ENCODE results near the gene CDKN2AIPNL.
"Not testable (repeated sequence)": the region's sequence is repeated elsewhere in the genome, so short reads cannot be mapped to it uniquely, and the experiment has no call there.

CDKN2AIPNL gene

GRCh38 chr5:134392301-134392700 is 19.4 kb downstream of the CDKN2AIPNL start:
- DNase-seq (ENCODE audit: low read depth, low spot score), result peak; percentile 24
- ChIA-PET CTCF (interaction anchor here (1.0 to 6.7 kb wide), 7 partner anchors 14 to 208 kb away, joined by 3 to 23 read pairs (median 5); no protein-coding TSS in a partner anchor), POLR2A (no interaction called here)
- TF ChIP-seq, protein P1, sequence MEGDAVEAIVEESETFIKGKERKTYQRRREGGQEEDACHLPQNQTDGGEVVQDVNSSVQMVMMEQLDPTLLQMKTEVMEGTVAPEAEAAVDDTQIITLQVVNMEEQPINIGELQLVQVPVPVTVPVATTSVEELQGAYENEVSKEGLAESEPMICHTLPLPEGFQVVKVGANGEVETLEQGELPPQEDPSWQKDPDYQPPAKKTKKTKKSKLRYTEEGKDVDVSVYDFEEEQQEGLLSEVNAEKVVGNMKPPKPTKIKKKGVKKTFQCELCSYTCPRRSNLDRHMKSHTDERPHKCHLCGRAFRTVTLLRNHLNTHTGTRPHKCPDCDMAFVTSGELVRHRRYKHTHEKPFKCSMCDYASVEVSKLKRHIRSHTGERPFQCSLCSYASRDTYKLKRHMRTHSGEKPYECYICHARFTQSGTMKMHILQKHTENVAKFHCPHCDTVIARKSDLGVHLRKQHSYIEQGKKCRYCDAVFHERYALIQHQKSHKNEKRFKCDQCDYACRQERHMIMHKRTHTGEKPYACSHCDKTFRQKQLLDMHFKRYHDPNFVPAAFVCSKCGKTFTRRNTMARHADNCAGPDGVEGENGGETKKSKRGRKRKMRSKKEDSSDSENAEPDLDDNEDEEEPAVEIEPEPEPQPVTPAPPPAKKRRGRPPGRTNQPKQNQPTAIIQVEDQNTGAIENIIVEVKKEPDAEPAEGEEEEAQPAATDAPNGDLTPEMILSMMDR (IDR thresholded peaks at IDR 0.05; ENCODE audit: insufficient read depth, low read length, missing control alignments), result no peak
- no peak overlapping the region for H3K4me3 ChIP-seq (ENCODE audit: low read depth, low read length)

DNA sequence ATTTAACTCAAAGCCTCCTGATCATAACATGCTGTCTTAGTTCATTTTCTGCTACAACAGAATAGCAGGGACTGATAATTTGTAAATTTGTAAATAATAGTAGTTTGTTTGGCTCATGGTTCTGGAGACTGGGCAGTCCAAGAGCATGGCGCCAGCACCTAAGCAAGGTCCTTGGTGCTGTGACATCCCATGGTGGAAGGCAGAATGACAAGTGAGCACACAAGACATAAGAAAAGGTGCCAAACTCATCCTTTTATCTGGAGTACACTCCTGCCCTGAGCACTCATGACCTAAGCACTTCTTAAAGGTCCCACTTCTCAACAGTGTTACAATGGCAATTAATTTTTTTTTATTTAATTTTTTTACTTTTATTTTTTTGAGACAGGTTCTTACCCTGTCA is 24.2 kb downstream of the CDKN2AIPNL start:
- H3K4me3 ChIP-seq (ENCODE audit: low read depth, low read length), result no peak overlapping the region
- ChIA-PET CTCF (interaction anchor here (1.1 to 1.4 kb wide), 3 partner anchors 24 to 191 kb away, joined by 3 to 5 read pairs (median 3); partner anchors contain the start of gene CDKN2AIPNL), POLR2A (no interaction called here)
- TF ChIP-seq, protein P1 (IDR thresholded peaks at IDR 0.05; ENCODE audit: insufficient read depth, low read length, missing control alignments), result no peak
- DNase-seq (ENCODE audit: low read depth, low spot score), result no peak

GRCh38 chr5:134383980-134384697 is 27.5 kb downstream of the CDKN2AIPNL start:
- ChIA-PET CTCF (interaction anchor here (1.2 to 2.7 kb wide), 3 partner anchors 12 to 194 kb away, joined by 7 to 10 read pairs (median 10); partner anchors contain the start of gene UBE2B), POLR2A (no interaction called here)
- no peak overlapping the region for H3K4me3 ChIP-seq (ENCODE audit: low read depth, low read length)
- TF ChIP-seq, protein P1 (IDR thresholded peaks at IDR 0.05; ENCODE audit: insufficient read depth, low read length, missing control alignments), result no peak
- DNase-seq (ENCODE audit: low read depth, low spot score), result no peak

DNA sequence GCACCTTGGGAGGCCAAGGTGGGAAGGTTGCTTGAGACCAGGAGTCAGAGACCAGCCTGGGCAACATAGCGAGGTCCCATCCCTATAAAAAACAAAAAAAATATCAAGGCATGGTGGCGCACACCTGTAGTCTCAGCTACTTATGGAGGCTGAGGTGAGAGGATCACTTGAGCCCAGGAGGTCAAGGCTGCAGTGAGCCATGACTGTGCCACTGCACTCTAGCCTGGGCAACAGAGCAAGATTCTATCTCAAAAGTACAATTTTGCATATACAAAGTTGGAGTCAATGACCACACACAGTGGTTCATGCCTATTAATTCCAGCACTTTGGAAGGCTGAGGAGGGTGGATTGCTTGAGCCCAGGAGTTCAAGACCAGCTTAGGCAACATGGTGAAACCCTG is 29.5 kb downstream of the CDKN2AIPNL start:
- POLR2A ChIA-PET; H3K4me3 ChIP-seq (ENCODE audit: low read depth, low read length); DNase-seq (ENCODE audit: low read depth, low spot score): not testable (repeated sequence)
- CTCF ChIA-PET, result interaction anchor here (1.2 to 2.7 kb wide), 5 partner anchors 9 to 205 kb away, joined by 5 to 10 read pairs (median 7); partner anchors contain the start of genes CDKN2AIPNL and UBE2B

- TF ChIP-seq, protein P1 (IDR thresholded peaks at IDR 0.05; ENCODE audit: insufficient read depth, low read length, missing control alignments), result no peak
- no peak for DNase-seq (ENCODE audit: low read depth, low spot score)
- ChIA-PET POLR2A (no interaction called here), CTCF (interaction anchor here (2.3 kb wide), 1 partner anchor 198 kb away, joined by 7 read pairs; no protein-coding TSS in a partner anchor)
- no peak overlapping the region for H3K4me3 ChIP-seq (ENCODE audit: low read depth, low read length)
Measured at GRCh38 chr5:134380346-134380745, 31.3 kb downstream of the CDKN2AIPNL start.

DNA sequence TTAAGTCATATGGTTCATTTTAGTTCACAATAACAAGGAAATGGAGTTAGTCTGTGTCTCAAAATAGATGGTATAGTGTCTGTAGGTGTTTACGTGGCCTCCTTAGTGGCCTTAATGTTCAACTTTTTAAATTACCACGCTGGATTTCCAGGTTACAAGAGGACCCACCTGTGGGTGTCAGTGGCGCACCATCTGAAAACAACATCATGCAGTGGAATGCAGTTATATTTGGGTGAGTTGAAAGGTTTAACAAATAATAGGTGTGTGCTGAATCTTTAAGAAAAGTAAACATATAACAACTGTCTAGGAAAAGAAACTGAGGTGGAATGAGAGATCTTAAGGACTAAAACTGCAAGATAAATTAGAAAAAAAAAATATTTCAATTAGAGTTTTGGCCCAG is 37.4 kb downstream of the CDKN2AIPNL start:
- CTCF ChIA-PET, result no interaction called here
- DNase-seq (ENCODE audit: low read depth, low spot score), result no peak
- POLR2A ChIA-PET, result no interaction called here
- no peak overlapping the region for H3K4me3 ChIP-seq (ENCODE audit: low read depth, low read length)
- TF ChIP-seq, protein P1 (IDR thresholded peaks at IDR 0.05; ENCODE audit: insufficient read depth, low read length, missing control alignments), result no peak

- H3K4me3 ChIP-seq (ENCODE audit: low read depth, low read length); DNase-seq (ENCODE audit: low read depth, low spot score); CTCF ChIA-PET; POLR2A ChIA-PET: not testable (repeated sequence)
Measured at GRCh38 chr5:134373633-134374032, 38.0 kb downstream of the CDKN2AIPNL start.
